ENCODE data around the gene TSPAN18.

TSPAN18 gene

GRCh38 chr11:44969651-44970252, 243.0 kb downstream of the TSPAN18 start:
- peak; percentile 74 for DNase-seq

GRCh38 chr11:44970293-44970692, 243.5 kb downstream of the TSPAN18 start:
- DNase-seq, result no peak

- no peak for DNase-seq
These were observed 244.4 kb downstream of the TSPAN18 start for GRCh38 chr11:44971185-44971584.

GRCh38 chr11:44972746-44973435, 246.1 kb downstream of the TSPAN18 start:
- no peak for DNase-seq

- DNase-seq, result no peak
These were observed 247.1 kb downstream of the TSPAN18 start for GRCh38 chr11:44973632-44974401.

GRCh38 chr11:44974402-44975000, 247.7 kb downstream of the TSPAN18 start:
- no peak for DNase-seq

- DNase-seq, result no peak
These were observed 249.8 kb downstream of the TSPAN18 start for GRCh38 chr11:44976576-44976975.

GRCh38 chr11:44977493-44977984, 250.8 kb downstream of the TSPAN18 start:
- DNase-seq, result no peak

- DNase-seq, result peak; percentile 50
These were observed 251.7 kb downstream of the TSPAN18 start for GRCh38 chr11:44978274-44978960.

- peak; percentile 50 for DNase-seq
These were observed 252.2 kb downstream of the TSPAN18 start for GRCh38 chr11:44978961-44979331.

GRCh38 chr11:44979543-44980399, 253.0 kb downstream of the TSPAN18 start:
- peak; percentile 47 for DNase-seq

- no peak for DNase-seq
These were observed 254.0 kb downstream of the TSPAN18 start for GRCh38 chr11:44980533-44981427.
